ENCODE measurements around the gene PLEKHN1.
A peak's percentile ranks its signal among the peaks of the same experiment; 100 is the strongest.

Gene PLEKHN1

GRCh38 chr1:931380-932172 is 34.7 kb upstream of the PLEKHN1 start:
- no peak for DNase-seq

- DNase-seq, result no peak
Observed at GRCh38 chr1:932173-932510, 34.1 kb upstream of the PLEKHN1 start.

GRCh38 chr1:932776-933602 is 33.3 kb upstream of the PLEKHN1 start:
- DNase-seq, result no peak

- no peak for DNase-seq
Observed at GRCh38 chr1:933603-933940, 32.7 kb upstream of the PLEKHN1 start.

- DNase-seq, result no peak
Observed at GRCh38 chr1:934991-935750, 31.1 kb upstream of the PLEKHN1 start.

GRCh38 chr1:935751-936231 is 30.5 kb upstream of the PLEKHN1 start:
- no peak for DNase-seq

- DNase-seq, result no peak
Observed at GRCh38 chr1:936348-937264, 29.7 kb upstream of the PLEKHN1 start.

- no peak for DNase-seq
Observed at GRCh38 chr1:937521-937920, 28.8 kb upstream of the PLEKHN1 start.

GRCh38 chr1:938088-938683 is 28.1 kb upstream of the PLEKHN1 start:
- DNase-seq, result peak; percentile 27

GRCh38 chr1:938711-939489 is 27.4 kb upstream of the PLEKHN1 start:
- no peak for DNase-seq

- no peak for DNase-seq
Observed at GRCh38 chr1:939511-940106, 26.7 kb upstream of the PLEKHN1 start.

GRCh38 chr1:940107-941014 is 25.9 kb upstream of the PLEKHN1 start:
- peak; percentile 35 for DNase-seq

- DNase-seq, result no peak
Observed at GRCh38 chr1:941015-941587, 25.2 kb upstream of the PLEKHN1 start.

GRCh38 chr1:941588-942383 is 24.5 kb upstream of the PLEKHN1 start:
- DNase-seq, result peak; percentile 61

GRCh38 chr1:942411-942821 is 23.9 kb upstream of the PLEKHN1 start:
- DNase-seq, result no peak

- DNase-seq, result no peak
Observed at GRCh38 chr1:942864-943533, 23.3 kb upstream of the PLEKHN1 start.

GRCh38 chr1:943545-944340 is 22.5 kb upstream of the PLEKHN1 start:
- DNase-seq, result no peak
